Fibroblast of lung (primary cell): ENCODE measurements around the gene ZNF516.

ENCODE experiments used
- EZH2 ChIP-seq: IDR thresholded peaks from 2 replicates; pipeline ENCODE4 v1.5.1; 2012; ENCODE audit warnings: low read length, control low read depth, mild to moderate bottlenecking; ENCODE audit errors: missing control alignments
- TF ChIP-seq, protein P1 (sequence below), 2 donors: IDR thresholded peaks in 1 of 2; conservative IDR thresholded peaks in 1 of 2; 1 replicate in 1 of 2; 2 replicates in 1 of 2; pipeline ENCODE4 v1.5.1; 2011 to 2012; ENCODE audit warnings: low read length in 2 of 2, control low read depth in 1 of 2, inconsistent platforms in 1 of 2, low read depth in 1 of 2, mild to moderate bottlenecking in 1 of 2

- TF ChIP-seq, protein P1, sequence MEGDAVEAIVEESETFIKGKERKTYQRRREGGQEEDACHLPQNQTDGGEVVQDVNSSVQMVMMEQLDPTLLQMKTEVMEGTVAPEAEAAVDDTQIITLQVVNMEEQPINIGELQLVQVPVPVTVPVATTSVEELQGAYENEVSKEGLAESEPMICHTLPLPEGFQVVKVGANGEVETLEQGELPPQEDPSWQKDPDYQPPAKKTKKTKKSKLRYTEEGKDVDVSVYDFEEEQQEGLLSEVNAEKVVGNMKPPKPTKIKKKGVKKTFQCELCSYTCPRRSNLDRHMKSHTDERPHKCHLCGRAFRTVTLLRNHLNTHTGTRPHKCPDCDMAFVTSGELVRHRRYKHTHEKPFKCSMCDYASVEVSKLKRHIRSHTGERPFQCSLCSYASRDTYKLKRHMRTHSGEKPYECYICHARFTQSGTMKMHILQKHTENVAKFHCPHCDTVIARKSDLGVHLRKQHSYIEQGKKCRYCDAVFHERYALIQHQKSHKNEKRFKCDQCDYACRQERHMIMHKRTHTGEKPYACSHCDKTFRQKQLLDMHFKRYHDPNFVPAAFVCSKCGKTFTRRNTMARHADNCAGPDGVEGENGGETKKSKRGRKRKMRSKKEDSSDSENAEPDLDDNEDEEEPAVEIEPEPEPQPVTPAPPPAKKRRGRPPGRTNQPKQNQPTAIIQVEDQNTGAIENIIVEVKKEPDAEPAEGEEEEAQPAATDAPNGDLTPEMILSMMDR (conservative IDR thresholded peaks at IDR 0.05 in 1 of 2, IDR thresholded peaks at IDR 0.05 in 1 of 2; ENCODE audit: low read depth in 1 of 2, low read length in 2 of 2) = no peak
- no peak for TF ChIP-seq EZH2
Measured at GRCh38 chr18:76507830-76508385, 12.9 kb upstream of the ZNF516 start.
